Skeletal muscle tissue (tissue), 4 donors: ENCODE data around the gene STK10. TPM values are rescaled to one million over a fixed set of nuclear protein-coding genes. Genes with fewer than 3 reads are reported as not detected.
"Not testable (repeated sequence)": the region's sequence is repeated elsewhere in the genome, so short reads cannot be mapped to it uniquely, and the experiment has no call there.

Experiments used
- H3K27ac ChIP-seq: one replicate; pipeline ENCODE4 v1.7.0; 2013; ENCODE audit warnings: mild to moderate bottlenecking, low read depth, low read length, inconsistent platforms
- H3K27me3 ChIP-seq, 3 donors: one replicate each; pipeline ENCODE4 v1.7.0; 2013; ENCODE audit warnings: low read length in 3 of 3; ENCODE audit not compliant: control insufficient read depth in 3 of 3, insufficient read depth in 3 of 3
- H3K36me3 ChIP-seq, 3 donors: one replicate each; pipeline ENCODE4 v1.7.0; 2013; ENCODE audit warnings: low read length in 3 of 3; ENCODE audit not compliant: control insufficient read depth in 3 of 3, insufficient read depth in 3 of 3
- H3K4me1 ChIP-seq, 3 donors: one replicate each; pipeline ENCODE4 v1.7.0; 2013; ENCODE audit warnings: low read length in 3 of 3, mild to moderate bottlenecking in 3 of 3; ENCODE audit not compliant: control insufficient read depth in 3 of 3, insufficient read depth in 3 of 3
- H3K4me3 ChIP-seq, 3 donors: one replicate each; pipeline ENCODE4 v1.7.0; 2013; ENCODE audit warnings: low read length in 3 of 3
- H3K9ac ChIP-seq, 3 donors: one replicate each; pipeline ENCODE4 v1.7.0; 2013; ENCODE audit warnings: low read length in 3 of 3, mild to moderate bottlenecking in 3 of 3, moderate library complexity in 2 of 3, low read depth in 1 of 3
- H3K9me3 ChIP-seq, 3 donors: one replicate each; pipeline ENCODE4 v1.7.0; 2013; ENCODE audit warnings: low read length in 3 of 3; ENCODE audit not compliant: control insufficient read depth in 3 of 3
- total RNA-seq: library from RNA; depleted of rRNA; stranded (reverse); fragments of >200 nt; gene quantifications from one replicate; pipeline ENCODE4 v1.2.3, GENCODE V29; 2014
- donor health status: Osteomylitis.

Gene STK10
- total RNA-seq, 1 donor from 2014 or later: 12.0 TPM

GRCh38 chr5:172156541-172156994, 31.5 kb downstream of the STK10 start:
- peaks cover 0 to 3% (median 0%) of the 10 kb centered on the region in 3 donors for H3K36me3 ChIP-seq
- peaks cover 4 to 9% (median 9%) of the 10 kb centered on the region in 3 donors for H3K4me1 ChIP-seq
- H3K4me3 ChIP-seq: no peak overlapping the region
- H3K9me3 ChIP-seq: no peaks in the 10 kb centered on the region
- H3K9ac ChIP-seq: no peak overlapping the region
- no peaks in the 10 kb centered on the region for H3K27me3 ChIP-seq
- no peak overlapping the region for H3K27ac ChIP-seq

GRCh38 chr5:172155101-172155500, 32.9 kb downstream of the STK10 start:
- not testable (repeated sequence) for H3K27ac ChIP-seq, H3K36me3 ChIP-seq
- H3K4me1 ChIP-seq: peaks cover 4 to 15% (median 8%) of the 10 kb centered on the region in 3 donors

GRCh38 chr5:172153695-172154094, 34.3 kb downstream of the STK10 start:
- H3K27me3 ChIP-seq: no peaks in the 10 kb centered on the region
- H3K36me3 ChIP-seq: peaks cover 0 to 3% (median 0%) of the 10 kb centered on the region in 3 donors
- H3K9ac ChIP-seq: no peak overlapping the region
- no peak overlapping the region for H3K4me3 ChIP-seq
- H3K4me1 ChIP-seq: peaks cover 4 to 19% (median 8%) of the 10 kb centered on the region in 3 donors
- H3K9me3 ChIP-seq: no peaks in the 10 kb centered on the region
- H3K27ac ChIP-seq: no peak overlapping the region

More at GRCh38 chr5:172155101-172155500, 32.9 kb downstream of the STK10 start:
- H3K9ac ChIP-seq, H3K27me3 ChIP-seq, H3K4me3 ChIP-seq, H3K9me3 ChIP-seq: not testable (repeated sequence)

- Histone ChIP-seq H3K4me3 (no peak overlapping the region), H3K9ac (no peak overlapping the region), H3K27me3 (no peaks in the 10 kb centered on the region), H3K9me3 (no peaks in the 10 kb centered on the region), H3K27ac (no peak overlapping the region), H3K36me3 (peaks cover 3 to 6% (median 5%) of the 10 kb centered on the region in 3 donors), H3K4me1 (peaks cover 4 to 19% (median 12%) of the 10 kb centered on the region in 3 donors)
Measured at GRCh38 chr5:172151661-172152210, 36.3 kb downstream of the STK10 start.

GRCh38 chr5:172150514-172151425, 37.3 kb downstream of the STK10 start:
- H3K4me1 ChIP-seq: peaks cover 0 to 13% (median 5%) of the 10 kb centered on the region in 3 donors
- no peak overlapping the region for H3K4me3 ChIP-seq
- no peaks in the 10 kb centered on the region for H3K27me3 ChIP-seq
- peak overlapping the region in 1 of 3 donors; percentile 32 for H3K9ac ChIP-seq
- H3K27ac ChIP-seq: peak overlapping the region; percentile 29
- no peaks in the 10 kb centered on the region for H3K9me3 ChIP-seq
- peaks cover 0 to 6% (median 5%) of the 10 kb centered on the region in 3 donors for H3K36me3 ChIP-seq

GRCh38 chr5:172149481-172149880, 38.5 kb downstream of the STK10 start:
- H3K27ac ChIP-seq, H3K9ac ChIP-seq, H3K27me3 ChIP-seq, H3K9me3 ChIP-seq, H3K4me3 ChIP-seq, H3K36me3 ChIP-seq: not testable (repeated sequence)
- H3K4me1 ChIP-seq: peaks cover under 1 to 19% (median 7%) of the 10 kb centered on the region in 3 donors

GRCh38 chr5:172149073-172149472, 39.0 kb downstream of the STK10 start:
- Histone ChIP-seq H3K4me1 (peaks cover 4 to 23% (median 11%) of the 10 kb centered on the region in 3 donors), H3K9ac (no peak overlapping the region), H3K27me3 (no peaks in the 10 kb centered on the region), H3K4me3 (no peak overlapping the region), H3K9me3 (no peaks in the 10 kb centered on the region), H3K36me3 (peaks cover 0 to 6% (median 5%) of the 10 kb centered on the region in 3 donors), H3K27ac (no peak overlapping the region)

GRCh38 chr5:172148381-172148780, 39.6 kb downstream of the STK10 start:
- H3K9me3 ChIP-seq: no peaks in the 10 kb centered on the region
- peaks cover 4 to 23% (median 13%) of the 10 kb centered on the region in 3 donors for H3K4me1 ChIP-seq
- H3K27ac ChIP-seq: no peak overlapping the region
- no peaks in the 10 kb centered on the region for H3K27me3 ChIP-seq
- peaks cover 0 to 6% (median 5%) of the 10 kb centered on the region in 3 donors for H3K36me3 ChIP-seq
- no peak overlapping the region for H3K9ac ChIP-seq
- H3K4me3 ChIP-seq: no peak overlapping the region

GRCh38 chr5:172147857-172148256, 40.2 kb downstream of the STK10 start:
- peaks cover 0 to 6% (median 5%) of the 10 kb centered on the region in 3 donors for H3K36me3 ChIP-seq
- no peaks in the 10 kb centered on the region for H3K9me3 ChIP-seq
- no peak overlapping the region for H3K9ac ChIP-seq
- H3K27ac ChIP-seq: no peak overlapping the region
- H3K27me3 ChIP-seq: no peaks in the 10 kb centered on the region
- no peak overlapping the region for H3K4me3 ChIP-seq
- peaks cover 4 to 23% (median 13%) of the 10 kb centered on the region in 3 donors for H3K4me1 ChIP-seq

GRCh38 chr5:172146748-172147092, 41.3 kb downstream of the STK10 start:
- Histone ChIP-seq H3K4me1 (peaks cover 4 to 23% (median 13%) of the 10 kb centered on the region in 3 donors), H3K27me3 (no peaks in the 10 kb centered on the region), H3K4me3 (no peak overlapping the region), H3K9ac (no peak overlapping the region), H3K27ac (no peak overlapping the region), H3K9me3 (no peaks in the 10 kb centered on the region), H3K36me3 (peaks cover 0 to 6% (median 5%) of the 10 kb centered on the region in 3 donors)
